ENCODE data around the gene GRIN2A.

GRCh38 chr16:9949396-9949795 lies 232.8 kb downstream of the GRIN2A start:
- TF ChIP-seq, protein P1, sequence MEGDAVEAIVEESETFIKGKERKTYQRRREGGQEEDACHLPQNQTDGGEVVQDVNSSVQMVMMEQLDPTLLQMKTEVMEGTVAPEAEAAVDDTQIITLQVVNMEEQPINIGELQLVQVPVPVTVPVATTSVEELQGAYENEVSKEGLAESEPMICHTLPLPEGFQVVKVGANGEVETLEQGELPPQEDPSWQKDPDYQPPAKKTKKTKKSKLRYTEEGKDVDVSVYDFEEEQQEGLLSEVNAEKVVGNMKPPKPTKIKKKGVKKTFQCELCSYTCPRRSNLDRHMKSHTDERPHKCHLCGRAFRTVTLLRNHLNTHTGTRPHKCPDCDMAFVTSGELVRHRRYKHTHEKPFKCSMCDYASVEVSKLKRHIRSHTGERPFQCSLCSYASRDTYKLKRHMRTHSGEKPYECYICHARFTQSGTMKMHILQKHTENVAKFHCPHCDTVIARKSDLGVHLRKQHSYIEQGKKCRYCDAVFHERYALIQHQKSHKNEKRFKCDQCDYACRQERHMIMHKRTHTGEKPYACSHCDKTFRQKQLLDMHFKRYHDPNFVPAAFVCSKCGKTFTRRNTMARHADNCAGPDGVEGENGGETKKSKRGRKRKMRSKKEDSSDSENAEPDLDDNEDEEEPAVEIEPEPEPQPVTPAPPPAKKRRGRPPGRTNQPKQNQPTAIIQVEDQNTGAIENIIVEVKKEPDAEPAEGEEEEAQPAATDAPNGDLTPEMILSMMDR (conservative IDR thresholded peaks at IDR 0.05) = no peak
- no peak for TF ChIP-seq ZFX (IDR thresholded peaks at IDR 0.05)

Data from C4-2B (cell line).